Stimulated activated CD4-positive, alpha-beta T cell treated with anti-CD3 and anti-CD28 coated beads, Interleukin-4, amount 100 ng/mL, for 4 hours (primary cell): ENCODE results near the gene C8B.

ENCODE experiments used
- DNase-seq, 2 experiments: peaks; one replicate each; pipeline ENCODE4 v3.0.0-alpha.2; 2020

The C8B gene

GRCh38 chr1:56965916-56966697 lies at the start of gene C8B:
Gene C8B, minus strand, starts transcription at chr1:56966015. Its CDS starts 67 bp downstream, at chr1:56965948.
- no peak for DNase-seq

GRCh38 chr1:57015071-57015470 lies 49.3 kb upstream of the C8B start:
- DNase-seq: no peak

- DNase-seq: no peak
These were observed 47.7 kb upstream of the C8B start for GRCh38 chr1:57013522-57013921.

- DNase-seq: no peak
These were observed 46.5 kb upstream of the C8B start for GRCh38 chr1:57012315-57012714.

- no peak for DNase-seq
These were observed 44.7 kb upstream of the C8B start for GRCh38 chr1:57010511-57010910.

GRCh38 chr1:57007948-57008347 lies 42.1 kb upstream of the C8B start:
- no peak for DNase-seq

GRCh38 chr1:57007472-57007871 lies 41.7 kb upstream of the C8B start:
- DNase-seq: no peak

GRCh38 chr1:57003398-57004139 lies 37.8 kb upstream of the C8B start:
- DNase-seq: no peak

DNA sequence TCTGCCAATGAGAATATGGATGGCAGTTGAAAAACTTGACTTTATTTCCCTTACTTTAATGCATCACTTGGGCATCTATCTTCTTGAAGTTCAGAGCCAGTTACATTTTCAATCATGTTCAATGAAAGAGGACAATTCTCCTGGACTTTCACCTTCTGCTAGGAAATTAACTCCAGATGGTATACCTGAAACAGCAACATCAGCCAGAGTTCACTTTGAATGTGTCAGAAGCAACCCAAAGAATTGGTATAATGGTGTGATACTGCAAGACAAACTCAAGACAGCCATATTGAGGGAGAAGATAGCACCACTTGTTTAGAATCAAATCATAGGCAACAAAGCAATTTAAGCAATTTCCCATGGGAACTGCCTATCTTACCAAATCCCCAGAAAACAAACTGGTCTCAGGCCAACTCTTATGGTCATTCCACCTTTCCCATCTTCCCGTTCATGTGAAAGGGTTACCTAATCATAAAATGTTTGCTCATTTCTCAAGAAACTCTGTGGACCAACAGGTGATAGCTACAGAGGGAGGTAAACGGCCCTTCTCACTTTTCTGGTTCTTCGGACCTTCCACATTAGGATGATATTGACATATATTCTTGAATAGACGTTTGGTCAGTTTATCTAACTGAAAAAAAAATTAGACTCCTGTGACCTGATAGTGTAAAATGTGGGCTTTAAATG lies 29.7 kb upstream of the C8B start:
- DNase-seq: no peak

GRCh38 chr1:56993475-56993874 lies 27.7 kb upstream of the C8B start:
- DNase-seq: no peak

- no peak for DNase-seq
These were observed 26.7 kb upstream of the C8B start for GRCh38 chr1:56992318-56993125.

GRCh38 chr1:56991576-56991975 lies 25.8 kb upstream of the C8B start:
- DNase-seq: no peak

GRCh38 chr1:56986397-56986796 lies 20.6 kb upstream of the C8B start:
- no peak for DNase-seq

GRCh38 chr1:56985857-56986256 lies 20.0 kb upstream of the C8B start:
- no peak for DNase-seq

GRCh38 chr1:56983484-56983883 lies 17.7 kb upstream of the C8B start:
- no peak for DNase-seq

- no peak for DNase-seq
These were observed 14.4 kb upstream of the C8B start for GRCh38 chr1:56979986-56980755.

- DNase-seq: no peak
These were observed 13.0 kb upstream of the C8B start for GRCh38 chr1:56978819-56979218.

GRCh38 chr1:56977910-56978309 lies 12.1 kb upstream of the C8B start:
- no peak for DNase-seq

DNA sequence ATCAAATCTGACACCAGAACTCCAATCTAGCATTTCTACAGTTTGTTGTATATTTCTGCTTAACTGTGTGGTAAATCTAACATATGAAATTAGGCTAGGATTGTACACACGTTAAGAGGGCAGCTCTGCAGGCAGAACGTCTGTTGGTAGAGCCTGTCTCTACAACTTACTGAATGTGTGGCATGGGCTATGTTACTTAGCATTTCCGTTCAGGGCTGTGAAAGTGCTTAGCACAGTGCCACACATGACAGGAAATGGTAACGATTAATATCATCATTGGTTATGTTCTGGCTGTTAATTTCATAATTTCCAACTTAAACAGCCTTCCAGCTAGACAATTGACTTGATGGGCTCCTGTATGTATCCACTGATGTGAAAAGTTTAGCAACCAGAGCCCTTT lies 9.6 kb upstream of the C8B start:
- no peak for DNase-seq

DNA sequence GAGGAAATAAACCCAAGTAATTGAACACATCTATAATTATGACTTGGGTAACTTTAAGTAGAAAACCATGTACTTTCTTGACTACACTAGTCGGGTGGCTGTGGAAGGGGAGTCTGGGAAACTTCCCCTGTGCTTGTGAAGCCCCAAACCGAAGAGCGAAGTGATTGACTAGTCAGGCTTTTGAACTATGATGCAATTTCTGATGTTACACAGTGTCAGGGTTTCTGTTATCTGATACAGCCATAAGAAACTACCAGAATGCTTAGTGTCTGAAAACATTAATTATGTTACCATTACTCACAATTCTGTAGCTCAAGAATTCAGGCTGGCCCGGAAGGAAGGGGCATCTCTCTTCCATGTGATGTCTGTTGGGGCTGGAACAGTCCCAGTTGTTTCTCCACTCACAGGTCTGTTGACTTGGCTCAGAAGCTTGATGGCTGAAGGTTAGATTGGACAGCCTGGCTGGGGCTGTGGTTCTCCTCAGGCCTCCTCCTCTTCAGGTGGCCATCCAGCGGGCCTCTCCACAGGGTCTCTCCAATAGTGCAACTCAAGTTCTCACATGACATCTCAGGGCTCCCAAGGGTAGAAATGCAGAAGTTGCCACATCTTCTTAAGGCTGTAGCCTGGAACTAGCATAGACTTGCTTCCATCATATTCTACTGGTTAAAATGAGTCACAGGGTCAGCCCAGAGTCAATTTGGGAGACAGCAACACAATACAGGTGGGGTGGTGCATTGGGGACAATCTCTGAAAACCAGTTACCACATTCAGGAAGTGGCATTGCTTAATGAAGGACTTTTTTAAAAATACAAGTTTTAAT lies 8.3 kb upstream of the C8B start:
- no peak for DNase-seq

- no peak for DNase-seq
These were observed 7.2 kb upstream of the C8B start for GRCh38 chr1:56972976-56973375.
